ENCODE data around the gene RAC3. TPM values are rescaled to one million over a fixed set of nuclear protein-coding genes. Genes with fewer than 3 reads are reported as not detected.
A peak's percentile ranks its signal among the peaks of the same experiment; 100 is the strongest.

Gene RAC3
- total RNA-seq, 1 experiment from 2014 or later, result 84.8 TPM

- Histone ChIP-seq H2BK20ac (ENCODE audit: low read depth, low read length, poor library complexity, severe bottlenecking) (no peak overlapping the region), H3K27ac (ENCODE audit: insufficient read length, low read depth, low read length) (no peak overlapping the region), H3K9ac (ENCODE audit: extremely low read depth, insufficient read length, low read length) (no peak overlapping the region), H3K23ac (ENCODE audit: insufficient read length, low read depth, low read length) (no peak overlapping the region), H3K4ac (ENCODE audit: low read depth, low read length) (no peak overlapping the region), H4K5ac (ENCODE audit: insufficient read length, low read depth, low read length) (no peak overlapping the region), H4K20me1 (ENCODE audit: control insufficient read depth, insufficient read depth, insufficient read length) (no peaks in the 10 kb centered on the region), H2BK15ac (ENCODE audit: low read depth, low read length) (no peak overlapping the region), H3K18ac (ENCODE audit: insufficient read length, low read depth, low read length) (no peak overlapping the region), H3K4me2 (ENCODE audit: insufficient read depth, insufficient read length, low read length) (no peak overlapping the region), H3K79me1 (ENCODE audit: insufficient read depth, low read depth, low read length, poor library complexity, severe bottlenecking) (no peaks in the 10 kb centered on the region), H3T11ph (ENCODE audit: low read length) (no peak overlapping the region), H2BK12ac (ENCODE audit: insufficient read length, low read depth, low read length) (no peak overlapping the region), H2BK5ac (ENCODE audit: insufficient read length, low read length) (no peak overlapping the region), H3K23me2 (ENCODE audit: insufficient read length, low read depth, low read length, poor library complexity, severe bottlenecking) (no peaks in the 10 kb centered on the region), H2BK120ac (ENCODE audit: low read depth, low read length, poor library complexity, severe bottlenecking) (no peak overlapping the region), H3K27me3 (ENCODE audit: insufficient read depth, low read length) (no peaks in the 10 kb centered on the region), H4K91ac (ENCODE audit: insufficient read length, low read depth, low read length) (no peak overlapping the region), H4K8ac (replicated peaks; ENCODE audit: insufficient read length, low read depth, low read length) (no peak overlapping the region), H3K4me1 (ENCODE audit: insufficient read depth, low read length) (no peaks in the 10 kb centered on the region), H3K14ac (ENCODE audit: insufficient read depth, low read length) (no peak overlapping the region), H2AFZ (ENCODE audit: low read length) (no peak overlapping the region), H3K56ac (ENCODE audit: insufficient read length, low read depth, low read length) (no peak overlapping the region), H2AK5ac (ENCODE audit: insufficient read length, low read length) (no peak overlapping the region), H3K79me2 (ENCODE audit: insufficient read depth, low read length) (no peaks in the 10 kb centered on the region), H3K9me3 (ENCODE audit: control insufficient read depth, low read depth, low read length) (no peaks in the 10 kb centered on the region)
- no peaks in the 10 kb centered on the region; the same call in 1 of the 2 replicates for H3K27me3 Mint-ChIP-seq (ENCODE audit: low read depth)
- no peak for DNase-seq
- peak overlapping the region in 1 of 3 experiments; percentile 63; a peak in 3 of 7 replicates for H3K27ac Mint-ChIP-seq
- TF ChIP-seq CTCF (conservative IDR thresholded peaks at IDR 0.05), result no peak
- H3K4me3 Mint-ChIP-seq, result no peak overlapping the region; a peak in 2 of 5 replicates
- no peaks in the 10 kb centered on the region for H3K36me3 Mint-ChIP-seq (ENCODE audit: insufficient read depth in 1 of 3, low read depth in 3 of 3)
- no CpG with 5 or more reads among the region's 30 CpGs for WGBS (ENCODE audit: extremely low coverage, insufficient read length, low lambda C conversion rate)
- no peaks in the 10 kb centered on the region for H3K9me3 Mint-ChIP-seq
- H3K4me1 Mint-ChIP-seq, result no peaks in the 10 kb centered on the region
Observed at GRCh38 chr17:82005701-82006348, 25.7 kb upstream of the RAC3 start.

All from H9 (cell line).